OCI-M1 (cell line): ENCODE data around the gene MTUS2.
"Not testable (repeated sequence)": the region's sequence is repeated elsewhere in the genome, so short reads cannot be mapped to it uniquely, and the experiment has no call there.

ENCODE experiments used
- DNase-seq: peaks from one replicate; lab custom pipeline; 2025; lab: John Stamatoyannopoulos, UW

MTUS2 gene

GRCh38 chr13:28958441-28958840, 138.3 kb downstream of the MTUS2 start:
- no peak for DNase-seq

GRCh38 chr13:28964052-28964451, 143.9 kb downstream of the MTUS2 start:
- no peak for DNase-seq

DNA sequence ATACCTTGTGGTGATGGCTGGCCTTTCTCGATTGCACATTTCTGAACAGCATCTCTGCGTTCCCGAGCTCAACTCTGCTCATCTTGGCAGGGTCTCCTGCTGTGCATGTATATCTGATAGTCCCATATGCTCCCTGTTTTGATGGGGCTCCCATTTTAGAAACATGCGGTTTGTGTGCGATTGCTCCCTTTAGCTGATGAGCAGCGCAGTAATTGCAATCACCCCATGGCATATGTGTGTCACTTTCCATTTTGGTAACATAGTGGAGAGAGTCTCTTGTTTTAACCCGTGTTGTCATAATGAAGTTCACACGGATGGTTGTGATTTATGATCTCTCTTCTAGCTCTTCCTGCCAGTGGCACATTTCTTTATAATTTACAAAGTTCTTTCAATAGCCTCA, 144.7 kb downstream of the MTUS2 start:
- no peak for DNase-seq

DNA sequence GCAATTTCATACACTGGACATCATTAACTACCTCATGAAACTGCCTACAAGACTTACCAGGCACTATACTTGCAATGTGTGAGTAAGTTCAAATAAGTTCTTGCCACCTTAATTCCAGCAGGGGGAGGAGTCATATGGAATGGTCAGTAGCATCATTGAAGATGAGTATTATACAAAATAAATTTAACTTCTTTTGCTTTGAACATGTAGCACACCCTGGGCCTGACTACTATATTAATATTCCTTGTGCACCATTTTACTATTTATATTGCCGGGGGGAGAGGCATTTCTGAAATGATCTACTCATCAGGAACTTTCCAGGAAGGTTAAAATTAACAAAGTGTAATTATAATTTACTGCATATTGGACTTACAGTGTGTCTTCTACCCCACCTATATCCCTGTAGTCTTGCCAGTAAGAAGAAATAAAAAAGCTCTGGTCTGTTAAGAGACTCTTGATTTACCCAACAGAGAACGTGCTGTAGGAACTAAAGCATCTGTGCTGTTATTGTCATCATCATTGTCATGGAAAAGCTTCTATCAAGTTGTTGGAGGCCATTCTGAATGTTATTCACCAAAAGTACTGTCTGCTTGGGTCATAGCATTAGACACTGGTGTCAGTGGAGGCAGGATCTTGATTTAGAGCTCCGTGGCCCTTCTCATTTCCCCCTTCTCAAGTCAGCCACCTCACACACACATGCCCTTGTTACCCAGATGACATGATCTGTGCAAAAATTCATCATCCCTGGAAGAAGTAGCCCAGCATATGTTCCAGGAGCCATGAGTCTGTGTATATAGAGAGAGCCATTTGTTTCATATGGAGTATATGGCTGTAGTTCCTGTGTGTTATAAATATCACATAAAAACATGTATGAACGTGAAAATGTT, 147.1 kb downstream of the MTUS2 start:
- no peak for DNase-seq

- no peak for DNase-seq
Measured at GRCh38 chr13:28976195-28976594, 156.1 kb downstream of the MTUS2 start.

DNA sequence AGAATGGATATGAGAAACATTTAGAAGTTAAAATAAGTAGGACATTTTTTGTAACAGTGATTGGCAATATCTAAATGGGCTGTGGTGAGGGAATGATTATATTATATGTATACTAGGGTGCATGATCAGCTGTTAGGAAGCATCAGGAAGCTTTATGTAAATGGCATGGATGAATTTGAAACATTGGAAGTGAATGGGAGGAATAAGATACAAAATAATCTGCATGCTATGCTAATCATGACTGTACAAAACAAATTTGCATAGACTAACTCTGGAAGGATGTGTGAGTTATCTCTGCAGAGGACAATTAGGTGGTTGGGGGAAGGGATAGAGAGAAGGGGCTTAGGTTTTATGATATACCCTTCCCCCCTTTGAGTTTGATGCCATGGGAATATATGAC, 156.5 kb downstream of the MTUS2 start:
- DNase-seq: no peak

DNA sequence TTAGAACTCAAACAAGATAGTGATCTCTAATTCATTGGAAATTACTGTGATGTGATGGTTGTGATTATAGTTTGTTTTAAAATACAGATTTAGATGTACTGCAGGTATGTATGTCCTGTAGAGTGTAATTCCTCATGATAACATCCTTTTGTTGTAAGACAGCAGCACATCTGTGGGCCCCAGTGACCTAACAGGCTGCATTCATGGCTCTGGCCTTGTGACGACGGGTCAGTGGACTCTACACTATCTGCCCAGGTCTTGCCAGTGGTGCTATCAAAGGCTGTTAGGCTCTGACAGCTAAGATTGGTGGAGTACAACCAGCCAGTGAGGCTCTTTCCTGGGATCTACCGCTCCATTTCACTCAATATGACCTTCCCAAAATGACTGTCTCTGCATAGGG, 158.4 kb downstream of the MTUS2 start:
- DNase-seq: no peak

- no peak for DNase-seq
Measured at GRCh38 chr13:28981530-28981929, 161.4 kb downstream of the MTUS2 start.

GRCh38 chr13:28983641-28984040, 163.5 kb downstream of the MTUS2 start:
- no peak for DNase-seq

DNA sequence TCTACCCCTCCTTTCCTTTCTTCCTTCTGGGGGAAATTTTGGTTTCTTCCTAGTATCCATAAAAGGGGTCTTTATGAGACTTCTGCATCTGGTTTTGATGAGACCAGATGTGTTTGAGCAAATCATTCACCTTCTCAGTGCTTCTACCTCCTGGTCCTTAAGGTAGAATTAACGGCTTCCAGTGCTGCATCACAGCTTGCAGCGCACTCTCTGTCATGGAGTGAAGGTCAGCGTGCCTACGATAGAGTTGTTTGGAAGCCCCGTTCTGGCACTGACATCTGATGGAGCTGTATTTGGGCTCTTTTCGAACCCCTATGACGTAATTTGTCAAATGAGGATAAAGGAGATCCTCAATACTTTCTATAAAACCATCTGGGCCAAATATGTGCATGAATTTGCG, 164.2 kb downstream of the MTUS2 start:
- no peak for DNase-seq

DNA sequence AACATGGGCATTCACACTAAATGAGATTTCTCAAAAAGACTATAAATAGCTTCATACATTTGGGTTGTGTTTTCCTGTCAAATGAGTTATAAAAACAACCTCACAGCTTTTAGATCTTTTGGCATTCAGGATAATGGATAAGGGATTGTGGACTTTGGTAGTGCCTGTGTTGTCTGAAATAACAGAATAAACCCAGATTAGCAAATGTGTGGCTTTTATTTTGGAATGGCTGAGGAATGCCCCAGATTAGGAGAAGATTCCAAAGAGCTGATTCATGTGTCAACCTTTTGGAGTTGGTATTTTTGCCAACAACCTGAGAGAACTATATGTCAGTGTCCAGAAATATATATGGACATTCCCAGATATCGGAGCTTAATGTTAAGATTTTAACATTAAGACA, 164.7 kb downstream of the MTUS2 start:
- no peak for DNase-seq

- not testable (repeated sequence) for DNase-seq
Measured at GRCh38 chr13:28990378-28990777, 170.2 kb downstream of the MTUS2 start.

GRCh38 chr13:28991764-28992163, 171.6 kb downstream of the MTUS2 start:
- DNase-seq: no peak

DNA sequence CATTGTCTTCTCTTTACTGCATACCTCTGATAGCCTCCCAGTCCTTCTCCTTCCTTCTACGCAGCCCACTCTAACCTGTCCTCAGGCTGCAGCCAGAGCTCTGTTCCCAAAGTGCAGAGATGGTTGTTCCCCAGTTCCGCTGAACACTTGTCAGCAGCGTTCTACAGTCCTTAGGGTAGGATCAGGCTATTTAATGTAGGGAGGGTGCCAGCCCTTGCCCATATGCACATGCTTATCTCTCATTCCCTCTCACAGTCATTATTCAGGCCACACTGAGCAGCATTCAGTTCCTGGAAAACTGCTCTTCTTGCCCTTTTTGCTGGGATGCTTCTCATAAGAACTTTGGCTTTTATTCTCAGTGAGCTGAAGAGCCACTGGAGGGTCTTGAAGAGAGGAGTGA, 180.7 kb downstream of the MTUS2 start:
- no peak for DNase-seq

DNA sequence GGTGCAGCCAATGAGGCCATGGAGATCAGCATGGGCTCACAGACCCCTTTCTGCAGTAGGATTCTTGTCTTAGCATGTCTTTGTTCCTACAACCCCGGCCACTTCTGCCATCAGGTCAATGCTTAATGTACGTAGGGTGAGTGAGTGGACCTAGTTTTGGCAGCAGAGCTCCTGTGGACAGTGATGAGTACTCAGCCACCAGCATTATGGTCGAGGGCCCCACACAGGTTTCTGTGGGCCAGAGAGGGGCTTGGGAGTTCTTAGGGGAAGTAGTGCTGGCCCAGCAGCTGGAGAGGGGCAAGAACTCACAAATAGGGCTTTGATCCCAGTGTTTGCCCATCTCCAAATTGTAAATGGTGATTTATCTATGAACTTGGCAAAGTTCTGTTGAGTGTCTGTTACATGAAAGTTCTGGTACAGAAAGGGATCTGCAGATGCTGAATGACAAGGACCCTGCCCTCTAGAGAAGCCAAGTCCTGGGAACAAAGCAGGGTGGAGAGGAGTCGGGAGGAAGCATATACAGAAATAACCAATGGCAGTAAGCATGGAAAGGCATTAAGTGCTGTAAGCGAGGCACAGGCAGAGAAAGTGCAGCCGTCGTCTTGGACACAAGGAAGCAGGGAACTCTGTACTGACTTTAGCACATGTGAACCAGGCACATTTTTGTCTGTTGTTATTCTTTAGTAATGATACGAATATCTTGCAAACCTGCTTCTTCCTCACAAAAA, 185.1 kb downstream of the MTUS2 start:
- DNase-seq: no peak

GRCh38 chr13:29005763-29006120, 185.6 kb downstream of the MTUS2 start:
- DNase-seq: no peak

DNA sequence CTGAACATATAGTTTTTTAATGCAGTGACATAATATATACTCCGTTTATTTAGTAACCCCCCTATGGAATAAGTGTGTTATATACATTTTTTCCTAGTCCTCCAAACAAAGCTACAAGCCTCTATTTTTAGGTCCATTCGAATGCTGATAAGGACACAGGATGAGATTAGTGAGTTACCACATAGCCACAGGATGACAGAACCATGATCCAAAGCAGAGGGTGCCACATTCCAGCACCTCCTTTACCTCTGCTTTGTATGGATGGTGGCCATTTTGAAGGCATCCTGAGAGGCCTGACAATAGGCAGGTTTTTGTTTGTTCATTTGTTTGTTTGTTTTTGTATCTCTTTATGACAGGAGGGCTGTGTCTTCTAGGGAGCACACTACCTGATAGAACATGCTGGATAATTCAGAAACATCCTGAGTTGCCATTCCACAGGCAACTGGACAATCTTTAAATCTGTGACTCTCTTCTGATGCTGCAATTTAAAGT, 186.3 kb downstream of the MTUS2 start:
- no peak for DNase-seq

GRCh38 chr13:29008296-29008695, 188.2 kb downstream of the MTUS2 start:
- DNase-seq: no peak

DNA sequence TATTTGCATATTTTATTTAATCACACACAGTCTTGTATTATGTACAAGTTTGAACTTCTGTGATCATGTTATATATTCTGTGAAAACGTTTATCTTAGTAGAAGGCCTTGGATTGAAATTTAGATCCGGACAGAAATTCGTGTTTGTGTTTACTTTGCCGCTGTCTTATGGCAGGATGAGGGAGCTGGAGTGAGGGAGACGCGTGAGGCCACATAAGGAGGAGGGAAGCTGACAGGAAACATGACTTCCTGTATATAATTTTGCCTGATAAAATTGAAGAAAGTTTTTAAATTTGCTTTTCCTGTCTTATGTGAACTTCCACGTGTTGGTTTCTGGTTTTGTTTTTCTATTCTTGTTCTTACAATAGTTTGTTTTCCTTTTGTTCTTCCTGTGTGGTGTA, 200.2 kb downstream of the MTUS2 start:
- no peak for DNase-seq

DNA sequence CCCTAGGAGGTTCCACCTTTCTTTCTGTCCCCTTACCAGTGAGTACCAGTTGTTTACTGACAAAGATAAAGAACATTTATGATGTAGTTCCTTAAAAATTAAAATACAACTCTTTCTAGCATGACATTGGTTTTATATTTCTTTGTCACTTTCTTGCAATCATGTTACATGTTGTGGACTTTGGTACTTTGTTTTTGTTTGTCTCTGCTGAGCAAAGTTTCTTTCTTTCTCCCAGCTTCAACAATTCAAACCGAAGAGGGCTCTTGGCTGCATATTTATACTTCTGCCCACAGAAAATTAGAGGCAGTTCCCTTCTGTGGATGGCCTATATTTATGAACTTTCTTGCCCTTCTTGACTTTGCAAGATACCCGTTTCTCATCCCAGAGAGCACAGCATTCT, 201.2 kb downstream of the MTUS2 start:
- no peak for DNase-seq

DNA sequence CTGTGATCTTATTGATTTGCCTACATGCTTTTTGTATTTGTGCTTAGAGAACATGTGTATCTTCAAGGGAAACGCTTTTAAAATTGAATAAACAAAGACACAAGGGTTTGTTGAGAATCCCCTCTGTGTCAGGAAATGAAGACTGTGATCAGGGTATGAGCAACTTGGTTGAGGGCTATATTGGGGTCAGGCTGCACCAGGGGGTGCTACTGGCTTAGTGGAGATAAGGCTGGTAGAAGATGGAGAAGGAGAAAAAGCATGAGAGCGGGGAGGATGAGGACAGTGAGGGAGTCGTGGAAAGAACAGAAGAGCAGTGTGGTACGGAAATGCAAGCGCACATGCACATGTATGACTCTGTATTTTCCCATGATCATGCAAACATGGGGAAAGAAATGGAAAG, 201.6 kb downstream of the MTUS2 start:
- DNase-seq: no peak

- DNase-seq: no peak
Measured at GRCh38 chr13:29022410-29022809, 202.3 kb downstream of the MTUS2 start.

DNA sequence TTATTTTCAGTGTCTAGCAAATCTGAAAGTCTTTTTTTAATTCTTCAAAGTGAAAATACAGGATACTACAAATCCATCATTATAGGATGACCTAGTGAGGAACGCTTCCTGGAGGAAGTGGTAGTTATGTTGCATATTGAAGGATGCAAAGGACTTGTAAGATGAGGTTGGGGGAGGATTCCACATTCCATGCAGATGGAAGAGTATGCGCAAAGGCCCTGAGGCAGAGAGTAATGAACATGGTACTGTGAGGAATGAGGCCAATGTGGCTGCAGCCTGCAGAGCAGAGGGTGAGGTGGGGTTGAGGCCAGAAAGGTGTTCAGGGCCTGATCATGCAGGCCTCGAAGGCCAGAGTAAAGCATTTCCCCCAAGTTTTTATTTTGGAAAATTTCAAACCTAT, 202.8 kb downstream of the MTUS2 start:
- no peak for DNase-seq
